Endometrium (tissue), 2 donors: ENCODE results near the gene FRAT1.

Source experiments
- FAIRE-seq: peaks from 2 replicates; lab custom pipeline; 2012; peaks lifted over from hg19 to GRCh38; lab: Jason Lieb, UNC
- donor health status: control.
- donor health status: control.

Gene FRAT1

DNA sequence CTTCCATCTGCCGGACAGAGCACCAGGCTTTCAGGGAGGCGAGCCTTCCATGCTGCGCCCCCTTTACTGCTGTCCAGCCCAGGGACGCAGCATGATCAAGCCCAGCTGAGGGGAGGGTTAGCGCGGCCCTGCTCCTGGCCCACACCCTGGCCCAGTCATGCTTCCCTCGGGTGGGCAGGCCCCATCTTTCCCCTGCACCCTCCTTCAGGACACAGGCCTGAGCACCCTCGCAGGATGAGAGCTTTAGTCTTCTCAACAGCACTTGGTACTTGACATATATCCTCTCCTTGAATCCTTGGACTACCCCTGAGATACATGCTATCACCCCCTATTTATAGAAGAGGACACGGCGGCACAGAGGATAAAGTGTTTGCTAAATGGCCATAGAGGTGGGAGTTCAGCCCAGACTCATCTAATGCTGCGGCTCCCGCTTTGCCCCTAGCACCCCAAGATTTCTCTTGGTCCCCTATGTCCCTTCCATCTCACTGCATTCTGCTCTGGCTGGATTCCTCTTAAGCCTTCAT, 48.1 kb downstream of the FRAT1 start:
- no peak for FAIRE-seq
